Loucy (cell line): ENCODE data around the gene RNF43.

Experiments used
- H2AFZ ChIP-seq: fragments of 200-600 bp; sonication (generic); 2 replicates; pipeline ENCODE4 v1.6.0; 2016; ENCODE audit warnings: antibody characterized with exemption, mild to moderate bottlenecking, low read length, moderate library complexity
- H3F3A ChIP-seq: fragments of 200-600 bp; 2 replicates; pipeline ENCODE4 v1.6.0; 2016; ENCODE audit warnings: antibody characterized with exemption, low read depth, mild to moderate bottlenecking
- H3K27me3 ChIP-seq: fragments of 200-600 bp; sonication (generic); 2 replicates; pipeline ENCODE4 v1.6.1; 2014; ENCODE audit warnings: low read length, mild to moderate bottlenecking; ENCODE audit not compliant: insufficient read depth, poor library complexity, severe bottlenecking
- H3K36me3 ChIP-seq: fragments of 200-600 bp; sonication (generic); 2 replicates; pipeline ENCODE4 v1.6.1; 2016; ENCODE audit warnings: low read length; ENCODE audit not compliant: insufficient read depth
- H3K4me1 ChIP-seq: fragments of 200-600 bp; sonication (generic); 2 replicates; pipeline ENCODE4 v1.5.1; 2014; ENCODE audit warnings: low read length, mild to moderate bottlenecking; ENCODE audit not compliant: insufficient read depth, poor library complexity, severe bottlenecking
- H3K4me2 ChIP-seq: fragments of 200-600 bp; sonication (generic); 2 replicates; pipeline ENCODE4 v1.6.0; 2014; ENCODE audit warnings: antibody characterized with exemption, low read length, low read depth, mild to moderate bottlenecking; ENCODE audit not compliant: poor library complexity, severe bottlenecking
- H3K4me3 ChIP-seq: fragments of 200-600 bp; sonication (generic); 2 replicates; pipeline ENCODE4 v1.5.1; 2014; ENCODE audit warnings: low read length, mild to moderate bottlenecking, mixed read lengths; ENCODE audit not compliant: poor library complexity, severe bottlenecking
- H3K79me2 ChIP-seq: fragments of 200-600 bp; sonication (generic); 2 replicates; pipeline ENCODE4 v1.6.1; 2014; ENCODE audit warnings: low read length; ENCODE audit not compliant: insufficient read depth
- H3K9ac ChIP-seq: fragments of 200-600 bp; sonication (generic); 2 replicates; pipeline ENCODE4 v1.6.0; 2014; ENCODE audit warnings: mild to moderate bottlenecking, low read depth, low read length, moderate library complexity; ENCODE audit not compliant: poor library complexity, severe bottlenecking
- H3K9me2 ChIP-seq: fragments of 200-600 bp; sonication (generic); replicated peaks from 2 replicates; pipeline ENCODE4 v1.6.1; 2016; ENCODE audit warnings: low read depth, low read length, mixed read lengths
- H3K9me3 ChIP-seq: fragments of 200-600 bp; sonication (generic); 2 replicates; pipeline ENCODE4 v1.6.1; 2014; ENCODE audit warnings: mild to moderate bottlenecking, antibody characterized with exemption, low read length, low read depth; ENCODE audit not compliant: insufficient read depth
- H4K20me1 ChIP-seq: fragments of 200-600 bp; sonication (generic); 2 replicates; pipeline ENCODE4 v1.6.0; 2014; ENCODE audit warnings: antibody characterized with exemption, low read length, mild to moderate bottlenecking; ENCODE audit not compliant: insufficient read depth, poor library complexity, severe bottlenecking
- EZH2phosphoT487 ChIP-seq: fragments of 200-600 bp; IDR thresholded peaks from 2 replicates; pipeline ENCODE4 v1.6.1; 2018; ENCODE audit warnings: antibody characterized with exemption, mild to moderate bottlenecking, moderate library complexity, borderline replicate concordance
- TF ChIP-seq, protein P1 (sequence below): fragments of 200-600 bp; sonication (generic); conservative IDR thresholded peaks from 2 replicates; pipeline ENCODE4 v1.5.1; 2014; ENCODE audit warnings: mild to moderate bottlenecking, antibody characterized with exemption, low read length

RNF43 gene

DNA sequence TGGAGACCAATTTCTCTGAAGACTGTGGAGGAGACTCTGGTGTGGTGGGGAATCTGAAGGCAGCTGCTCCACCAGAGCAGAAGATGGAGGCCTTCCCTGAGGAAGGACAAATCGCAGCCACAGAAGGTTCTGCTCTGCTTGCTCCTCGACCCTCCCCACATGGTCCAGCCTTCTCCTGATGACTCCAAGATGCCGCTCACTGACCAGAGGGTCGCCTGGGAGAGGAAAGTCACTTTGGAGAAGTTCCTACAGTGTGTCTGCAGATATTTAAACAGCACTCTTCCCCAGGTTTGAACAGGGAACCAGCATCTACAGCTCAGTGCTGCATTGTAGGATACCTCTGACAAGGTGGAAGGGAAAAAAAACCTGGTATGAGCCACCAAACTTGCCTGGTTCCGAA is 44.3 kb downstream of the RNF43 start:
- Histone ChIP-seq H3K27me3 (no peaks in the 10 kb centered on the region), H3F3A (no peaks in the 10 kb centered on the region), H3K4me1 (peaks cover 23% of the 10 kb centered on the region), H3K9me2 (no peaks in the 10 kb centered on the region), H3K79me2 (peaks cover 65% of the 10 kb centered on the region), H3K9me3 (no peaks in the 10 kb centered on the region), H4K20me1 (no peaks in the 10 kb centered on the region), H3K4me2 (no peak overlapping the region), H3K36me3 (peaks cover 17% of the 10 kb centered on the region; the same call in 1 of the 2 replicates), H3K9ac (no peak overlapping the region), H3K4me3 (no peak overlapping the region), H2AFZ (no peak overlapping the region)
- no peak for TF ChIP-seq EZH2phosphoT487

DNA sequence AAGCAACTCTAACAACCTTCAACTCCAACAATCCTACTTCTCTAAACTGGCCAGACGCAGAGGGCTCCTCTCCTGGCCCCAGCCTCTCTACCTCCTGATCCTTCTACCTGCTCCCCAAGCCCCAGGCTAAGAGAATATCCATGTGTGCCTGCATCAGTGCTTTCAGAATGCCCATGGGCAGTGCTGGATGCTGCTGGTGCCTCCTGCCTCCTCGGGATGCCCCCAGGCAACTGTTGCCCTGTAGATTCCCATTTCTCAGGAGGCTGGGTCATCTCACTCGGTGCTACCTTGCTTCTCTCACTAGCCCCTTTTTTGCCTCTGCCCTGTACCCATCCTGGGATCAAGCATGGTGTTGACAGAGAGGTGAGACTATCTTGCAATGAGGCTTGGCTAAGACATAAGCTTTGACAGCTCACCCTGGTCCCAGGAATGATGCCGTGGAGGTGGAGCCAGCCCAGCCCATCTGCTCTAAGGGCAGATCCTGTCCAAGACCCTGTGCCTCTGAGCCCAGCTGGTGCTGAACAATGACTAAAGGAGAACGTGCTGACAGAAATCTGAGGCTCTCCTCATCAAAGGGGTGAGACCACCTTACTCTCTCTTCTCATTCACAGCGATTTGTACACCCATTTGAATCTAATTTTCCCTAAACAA is 45.9 kb downstream of the RNF43 start:
- no peak for TF ChIP-seq EZH2phosphoT487
- TF ChIP-seq, protein P1, sequence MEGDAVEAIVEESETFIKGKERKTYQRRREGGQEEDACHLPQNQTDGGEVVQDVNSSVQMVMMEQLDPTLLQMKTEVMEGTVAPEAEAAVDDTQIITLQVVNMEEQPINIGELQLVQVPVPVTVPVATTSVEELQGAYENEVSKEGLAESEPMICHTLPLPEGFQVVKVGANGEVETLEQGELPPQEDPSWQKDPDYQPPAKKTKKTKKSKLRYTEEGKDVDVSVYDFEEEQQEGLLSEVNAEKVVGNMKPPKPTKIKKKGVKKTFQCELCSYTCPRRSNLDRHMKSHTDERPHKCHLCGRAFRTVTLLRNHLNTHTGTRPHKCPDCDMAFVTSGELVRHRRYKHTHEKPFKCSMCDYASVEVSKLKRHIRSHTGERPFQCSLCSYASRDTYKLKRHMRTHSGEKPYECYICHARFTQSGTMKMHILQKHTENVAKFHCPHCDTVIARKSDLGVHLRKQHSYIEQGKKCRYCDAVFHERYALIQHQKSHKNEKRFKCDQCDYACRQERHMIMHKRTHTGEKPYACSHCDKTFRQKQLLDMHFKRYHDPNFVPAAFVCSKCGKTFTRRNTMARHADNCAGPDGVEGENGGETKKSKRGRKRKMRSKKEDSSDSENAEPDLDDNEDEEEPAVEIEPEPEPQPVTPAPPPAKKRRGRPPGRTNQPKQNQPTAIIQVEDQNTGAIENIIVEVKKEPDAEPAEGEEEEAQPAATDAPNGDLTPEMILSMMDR = no peak
- Histone ChIP-seq H3K79me2 (peaks cover 58% of the 10 kb centered on the region), H3K27me3 (no peaks in the 10 kb centered on the region), H4K20me1 (no peaks in the 10 kb centered on the region), H3K4me2 (no peak overlapping the region), H3K9me2 (no peaks in the 10 kb centered on the region), H2AFZ (no peak overlapping the region), H3F3A (no peaks in the 10 kb centered on the region), H3K4me1 (peaks cover 11% of the 10 kb centered on the region), H3K36me3 (peaks cover 22% of the 10 kb centered on the region; the same call in 1 of the 2 replicates), H3K9ac (no peak overlapping the region), H3K9me3 (no peaks in the 10 kb centered on the region), H3K4me3 (no peak overlapping the region)

DNA sequence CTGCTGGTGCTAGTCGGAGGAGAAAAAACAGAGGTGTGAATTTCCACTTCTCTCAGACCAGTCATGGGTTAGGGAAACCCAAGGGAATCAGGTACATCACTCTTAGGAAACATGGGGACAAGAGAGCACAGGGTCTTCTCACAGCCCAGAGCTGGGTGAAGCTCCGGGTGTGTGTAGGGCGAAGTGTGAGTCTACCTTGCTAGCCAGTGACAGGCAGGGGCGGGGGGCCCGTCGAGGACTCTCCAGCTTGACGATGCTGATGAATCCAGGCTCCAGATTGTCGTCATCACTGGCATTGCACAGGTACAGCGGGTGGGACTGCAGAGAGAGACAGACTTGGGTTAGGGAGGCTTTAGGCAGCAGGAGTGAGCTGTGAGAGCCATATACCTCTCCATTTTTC is 46.6 kb downstream of the RNF43 start:
- Histone ChIP-seq H3K27me3 (no peaks in the 10 kb centered on the region), H4K20me1 (no peaks in the 10 kb centered on the region), H3K9me3 (no peaks in the 10 kb centered on the region), H3K9ac (no peak overlapping the region), H3K4me1 (peaks cover 4% of the 10 kb centered on the region), H3F3A (no peaks in the 10 kb centered on the region), H3K4me2 (no peak overlapping the region), H2AFZ (no peak overlapping the region), H3K9me2 (no peaks in the 10 kb centered on the region), H3K4me3 (no peak overlapping the region), H3K36me3 (peaks cover 27% of the 10 kb centered on the region; the same call in 1 of the 2 replicates), H3K79me2 (peaks cover 52% of the 10 kb centered on the region)
- TF ChIP-seq EZH2phosphoT487 = no peak
- TF ChIP-seq, protein P1 = no peak

DNA sequence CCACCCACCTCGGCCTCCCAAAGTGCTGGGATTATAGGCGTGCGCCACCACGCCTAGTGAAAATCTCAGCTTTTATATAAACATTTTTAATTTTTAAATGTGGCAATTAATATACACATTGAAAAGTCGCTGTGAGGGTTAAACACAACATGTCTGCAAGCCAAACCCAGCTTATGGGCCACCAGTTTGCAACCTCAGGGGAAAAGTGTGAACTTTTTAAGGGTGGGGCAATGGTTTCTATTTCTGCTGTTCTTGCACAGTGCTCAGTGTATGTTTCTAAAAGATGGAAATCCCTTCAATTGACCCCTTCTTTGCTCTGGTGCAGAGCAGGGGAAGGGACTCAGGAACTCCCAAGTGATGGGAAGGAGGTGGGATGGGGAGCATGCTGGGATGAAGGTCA is 47.0 kb downstream of the RNF43 start:
- Histone ChIP-seq H3F3A (no peaks in the 10 kb centered on the region), H3K4me3 (no peak overlapping the region), H3K79me2 (peaks cover 48% of the 10 kb centered on the region), H3K9me2 (no peaks in the 10 kb centered on the region), H4K20me1 (no peaks in the 10 kb centered on the region), H3K9ac (no peak overlapping the region), H3K27me3 (no peaks in the 10 kb centered on the region), H3K4me2 (no peak overlapping the region), H2AFZ (no peak overlapping the region), H3K36me3 (peaks cover 29% of the 10 kb centered on the region; the same call in 1 of the 2 replicates), H3K4me1 (no peaks in the 10 kb centered on the region), H3K9me3 (no peaks in the 10 kb centered on the region)
- TF ChIP-seq EZH2phosphoT487 = no peak
- TF ChIP-seq, protein P1 = no peak
